ENCODE measurements around the gene WRNIP1. TPM values are rescaled to one million over a fixed set of nuclear protein-coding genes. Genes with fewer than 3 reads are reported as not detected.
A peak's percentile ranks its signal among the peaks of the same experiment; 100 is the strongest.

WRNIP1 gene
- total RNA-seq, result 10 to 100 TPM; 40.9 to 47.1 TPM

GRCh38 chr6:2765166-2765895 lies at the start of gene WRNIP1:
TSS of gene WRNIP1 (plus strand) at chr6:2765393. CDS start at chr6:2765623, 230 bp downstream.
- H3K9me3 Mint-ChIP-seq, result no peaks in the 10 kb centered on the region
- no peaks in the 10 kb centered on the region for H3K27me3 Mint-ChIP-seq (ENCODE audit: low read depth)
- peak; percentile 90 for ATAC-seq (replicated peaks in 1 of 2)
- H3K27ac Mint-ChIP-seq, result peak within 1 kb of the TSS; percentile 96
- DNase-seq, result peak; percentile 96 to 97
- H3K36me3 Mint-ChIP-seq (ENCODE audit: insufficient read depth in 2 of 2), result peaks cover 3 to 4% of the 10 kb centered on the region in 2 donors
- H3K4me3 Mint-ChIP-seq, result peak within 1 kb of the TSS; percentile 93 to 96
- peaks cover 51% of the 10 kb centered on the region for H3K4me1 Mint-ChIP-seq (ENCODE audit: low read depth)

- Mint-ChIP-seq H3K4me1 (ENCODE audit: low read depth) (peaks cover 6% of the 10 kb centered on the region), H3K9me3 (peaks cover 0 to 2% of the 10 kb centered on the region in 2 donors), H3K4me3 (no peak overlapping the region), H3K27me3 (ENCODE audit: low read depth) (no peaks in the 10 kb centered on the region), H3K36me3 (ENCODE audit: insufficient read depth in 2 of 2) (peaks cover 0 to 3% of the 10 kb centered on the region in 2 donors), H3K27ac (no peak overlapping the region)
- no peak for ATAC-seq (replicated peaks in 1 of 2)
- DNase-seq, result no peak
These were observed 49.5 kb upstream of the WRNIP1 start for GRCh38 chr6:2715737-2716136.

- H3K9me3 Mint-ChIP-seq, result peaks cover 0 to 3% of the 10 kb centered on the region in 2 donors
- H3K36me3 Mint-ChIP-seq (ENCODE audit: insufficient read depth in 2 of 2), result peaks cover 2 to 7% of the 10 kb centered on the region in 2 donors
- no peak overlapping the region for H3K27ac Mint-ChIP-seq
- DNase-seq (no peak), ATAC-seq (replicated peaks in 1 of 2) (no peak)
- peaks cover 6% of the 10 kb centered on the region for H3K4me1 Mint-ChIP-seq (ENCODE audit: low read depth)
- H3K27me3 Mint-ChIP-seq (ENCODE audit: low read depth), result no peaks in the 10 kb centered on the region
- no peak overlapping the region for H3K4me3 Mint-ChIP-seq
These were observed 48.1 kb upstream of the WRNIP1 start for GRCh38 chr6:2716936-2717700.

GRCh38 chr6:2718334-2719092 lies 46.7 kb upstream of the WRNIP1 start:
- H3K9me3 Mint-ChIP-seq, result peaks cover 0 to 6% of the 10 kb centered on the region in 2 donors
- H3K36me3 Mint-ChIP-seq (ENCODE audit: insufficient read depth in 2 of 2), result peaks cover 2 to 8% of the 10 kb centered on the region in 2 donors
- no peaks in the 10 kb centered on the region for H3K27me3 Mint-ChIP-seq (ENCODE audit: low read depth)
- peaks cover 6% of the 10 kb centered on the region for H3K4me1 Mint-ChIP-seq (ENCODE audit: low read depth)
- DNase-seq (no peak), ATAC-seq (replicated peaks in 1 of 2) (no peak)
- H3K4me3 Mint-ChIP-seq, result no peak overlapping the region
- H3K27ac Mint-ChIP-seq, result no peak overlapping the region

- H3K27me3 Mint-ChIP-seq (ENCODE audit: low read depth), result peaks cover 1% of the 10 kb centered on the region
- no peak for DNase-seq
- H3K36me3 Mint-ChIP-seq (ENCODE audit: insufficient read depth in 2 of 2), result peaks cover 2 to 8% of the 10 kb centered on the region in 2 donors
- no peak overlapping the region for H3K4me3 Mint-ChIP-seq
- ATAC-seq (replicated peaks in 1 of 2), result no peak
- peaks cover 0 to 6% of the 10 kb centered on the region in 2 donors for H3K9me3 Mint-ChIP-seq
- H3K27ac Mint-ChIP-seq, result no peak overlapping the region
- H3K4me1 Mint-ChIP-seq (ENCODE audit: low read depth), result peaks cover 6% of the 10 kb centered on the region
These were observed 46.1 kb upstream of the WRNIP1 start for GRCh38 chr6:2719093-2719455.

- H3K27me3 Mint-ChIP-seq (ENCODE audit: low read depth), result peaks cover 7% of the 10 kb centered on the region
- peaks cover 2 to 8% of the 10 kb centered on the region in 2 donors for H3K36me3 Mint-ChIP-seq (ENCODE audit: insufficient read depth in 2 of 2)
- H3K4me3 Mint-ChIP-seq, result no peak overlapping the region
- H3K4me1 Mint-ChIP-seq (ENCODE audit: low read depth), result peaks cover 6% of the 10 kb centered on the region
- DNase-seq, result no peak
- peaks cover 0 to 6% of the 10 kb centered on the region in 2 donors for H3K9me3 Mint-ChIP-seq
- no peak overlapping the region for H3K27ac Mint-ChIP-seq
- ATAC-seq (replicated peaks in 1 of 2), result no peak
These were observed 44.0 kb upstream of the WRNIP1 start for GRCh38 chr6:2721219-2721618.

GRCh38 chr6:2725364-2725988 lies 39.7 kb upstream of the WRNIP1 start:
- H3K36me3 Mint-ChIP-seq (ENCODE audit: insufficient read depth in 2 of 2), result peaks cover 2 to 8% of the 10 kb centered on the region in 2 donors
- DNase-seq (no peak), ATAC-seq (replicated peaks in 1 of 2) (no peak)
- H3K4me1 Mint-ChIP-seq (ENCODE audit: low read depth), result no peaks in the 10 kb centered on the region
- H3K27me3 Mint-ChIP-seq (ENCODE audit: low read depth), result peaks cover 23% of the 10 kb centered on the region
- no peak overlapping the region for H3K4me3 Mint-ChIP-seq
- H3K9me3 Mint-ChIP-seq, result peaks cover 0 to 6% of the 10 kb centered on the region in 2 donors
- H3K27ac Mint-ChIP-seq, result peak overlapping the region; percentile 21

- peak; percentile 25 to 52 for ATAC-seq (replicated peaks in 1 of 2)
- H3K27me3 Mint-ChIP-seq (ENCODE audit: low read depth), result peaks cover 23% of the 10 kb centered on the region
- H3K36me3 Mint-ChIP-seq (ENCODE audit: insufficient read depth in 2 of 2), result peaks cover 2 to 8% of the 10 kb centered on the region in 2 donors
- peaks cover 0 to 6% of the 10 kb centered on the region in 2 donors for H3K9me3 Mint-ChIP-seq
- H3K27ac Mint-ChIP-seq, result no peak overlapping the region
- DNase-seq, result no peak
- H3K4me1 Mint-ChIP-seq (ENCODE audit: low read depth), result no peaks in the 10 kb centered on the region
- no peak overlapping the region for H3K4me3 Mint-ChIP-seq
These were observed 39.1 kb upstream of the WRNIP1 start for GRCh38 chr6:2725999-2726567.

GRCh38 chr6:2729921-2730320 lies 35.3 kb upstream of the WRNIP1 start:
- no peak overlapping the region for H3K4me3 Mint-ChIP-seq
- H3K27me3 Mint-ChIP-seq (ENCODE audit: low read depth), result peaks cover 25% of the 10 kb centered on the region
- ATAC-seq (replicated peaks in 1 of 2) (no peak), DNase-seq (no peak)
- peaks cover 8% of the 10 kb centered on the region for H3K4me1 Mint-ChIP-seq (ENCODE audit: low read depth)
- no peak overlapping the region for H3K27ac Mint-ChIP-seq
- H3K36me3 Mint-ChIP-seq (ENCODE audit: insufficient read depth in 2 of 2), result no peaks in the 10 kb centered on the region
- no peaks in the 10 kb centered on the region for H3K9me3 Mint-ChIP-seq

GRCh38 chr6:2730353-2731107 lies 34.7 kb upstream of the WRNIP1 start:
- Mint-ChIP-seq H3K36me3 (ENCODE audit: insufficient read depth in 2 of 2) (no peaks in the 10 kb centered on the region), H3K27ac (no peak overlapping the region), H3K4me1 (ENCODE audit: low read depth) (peaks cover 8% of the 10 kb centered on the region), H3K27me3 (ENCODE audit: low read depth) (peaks cover 25% of the 10 kb centered on the region), H3K9me3 (no peaks in the 10 kb centered on the region), H3K4me3 (no peak overlapping the region)
- ATAC-seq (replicated peaks in 1 of 2) (no peak), DNase-seq (no peak)

- peaks cover 25% of the 10 kb centered on the region for H3K27me3 Mint-ChIP-seq (ENCODE audit: low read depth)
- no peaks in the 10 kb centered on the region for H3K36me3 Mint-ChIP-seq (ENCODE audit: insufficient read depth in 2 of 2)
- peaks cover 8% of the 10 kb centered on the region for H3K4me1 Mint-ChIP-seq (ENCODE audit: low read depth)
- ATAC-seq (replicated peaks in 1 of 2) (no peak), DNase-seq (no peak)
- H3K27ac Mint-ChIP-seq, result no peak overlapping the region
- no peaks in the 10 kb centered on the region for H3K9me3 Mint-ChIP-seq
- H3K4me3 Mint-ChIP-seq, result no peak overlapping the region
These were observed 33.8 kb upstream of the WRNIP1 start for GRCh38 chr6:2731281-2731909.

Measured in activated T-cell treated with anti-CD3 and anti-CD28 coated beads, Interleukin-2, amount 50 U/mL, for 72 hours (primary cell).